Measurements from ENCODE around the gene OTUD3.
"Not testable (repeated sequence)": the region's sequence is repeated elsewhere in the genome, so short reads cannot be mapped to it uniquely, and the experiment has no call there.

OTUD3 gene, protein sequence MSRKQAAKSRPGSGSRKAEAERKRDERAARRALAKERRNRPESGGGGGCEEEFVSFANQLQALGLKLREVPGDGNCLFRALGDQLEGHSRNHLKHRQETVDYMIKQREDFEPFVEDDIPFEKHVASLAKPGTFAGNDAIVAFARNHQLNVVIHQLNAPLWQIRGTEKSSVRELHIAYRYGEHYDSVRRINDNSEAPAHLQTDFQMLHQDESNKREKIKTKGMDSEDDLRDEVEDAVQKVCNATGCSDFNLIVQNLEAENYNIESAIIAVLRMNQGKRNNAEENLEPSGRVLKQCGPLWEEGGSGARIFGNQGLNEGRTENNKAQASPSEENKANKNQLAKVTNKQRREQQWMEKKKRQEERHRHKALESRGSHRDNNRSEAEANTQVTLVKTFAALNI

GRCh38 chr1:19882111-19883071, at the start of gene OTUD3:
OTUD3 (plus strand) TSS chr1:19882395; CDS start chr1:19882514, 119 bp downstream.
- peak; percentile 98 for DNase-seq (ENCODE audit: low spot score)

- DNase-seq (ENCODE audit: low spot score): no peak
These were observed 46.6 kb upstream of the OTUD3 start for GRCh38 chr1:19835578-19835977.

DNA sequence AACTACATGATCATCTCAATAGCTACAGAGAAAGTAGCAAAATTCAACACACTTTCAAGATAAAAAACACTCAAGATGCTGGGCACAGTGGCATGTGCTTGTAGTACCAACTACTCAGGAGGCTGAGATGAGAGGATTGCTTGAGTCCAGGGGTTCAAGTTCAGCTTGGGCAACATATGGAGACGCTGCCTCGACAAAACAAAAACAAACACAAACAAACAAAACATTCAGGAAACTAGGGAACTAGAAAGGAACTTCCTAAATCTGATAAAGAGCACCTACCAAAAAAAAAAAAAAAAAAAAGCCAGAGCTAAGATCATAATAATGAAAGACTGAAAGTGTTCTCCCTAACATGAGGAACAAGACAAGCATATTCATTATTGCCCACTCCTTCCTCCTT, 44.3 kb upstream of the OTUD3 start:
- DNase-seq (ENCODE audit: low spot score): no peak

DNA sequence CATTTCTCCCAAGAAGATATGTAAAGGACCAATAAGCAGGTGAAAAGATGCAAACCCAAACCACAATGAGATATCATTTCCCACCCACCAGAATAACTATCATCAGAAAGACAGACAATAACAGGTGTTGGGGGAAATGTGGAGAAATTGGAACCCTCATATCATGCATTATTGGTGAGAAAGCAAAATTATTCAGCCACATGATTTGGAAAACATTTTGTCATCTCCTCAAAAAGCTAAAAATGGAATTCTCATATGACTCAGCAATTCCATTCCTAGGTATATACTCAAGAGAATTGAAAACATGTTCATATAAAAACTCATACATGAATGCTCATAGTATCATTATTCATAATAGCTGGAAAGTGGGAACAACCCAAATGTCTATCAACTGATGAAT, 42.0 kb upstream of the OTUD3 start:
- no peak for DNase-seq (ENCODE audit: low spot score)

- peak; percentile 29 for DNase-seq (ENCODE audit: low spot score)
These were observed 37.3 kb upstream of the OTUD3 start for GRCh38 chr1:19844731-19845495.

GRCh38 chr1:19845555-19845954, 36.6 kb upstream of the OTUD3 start:
- no peak for DNase-seq (ENCODE audit: low spot score)

- no peak for DNase-seq (ENCODE audit: low spot score)
These were observed 35.9 kb upstream of the OTUD3 start for GRCh38 chr1:19846338-19846737.

DNA sequence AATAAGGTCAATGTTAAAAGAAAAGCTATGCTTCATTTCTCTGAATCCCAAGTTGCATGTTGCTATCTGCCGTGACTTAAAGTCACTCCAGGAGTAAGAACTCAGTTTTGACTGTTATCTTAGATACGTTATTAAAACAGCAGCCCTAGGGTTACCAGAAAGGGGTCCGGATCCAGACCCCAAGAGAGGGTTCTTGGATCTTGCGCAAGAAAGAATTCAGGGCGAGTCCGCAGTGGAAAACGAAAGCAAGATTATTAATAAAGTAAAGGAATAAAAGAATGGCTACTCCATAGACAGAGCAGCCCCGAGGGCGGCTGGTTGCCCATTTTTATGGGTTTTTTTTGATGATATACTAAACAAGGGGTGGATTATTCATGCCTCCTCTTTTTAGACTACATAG, 34.9 kb upstream of the OTUD3 start:
- DNase-seq (ENCODE audit: low spot score): not testable (repeated sequence)

- not testable (repeated sequence) for DNase-seq (ENCODE audit: low spot score)
These were observed 32.9 kb upstream of the OTUD3 start for GRCh38 chr1:19849307-19849706.

DNA sequence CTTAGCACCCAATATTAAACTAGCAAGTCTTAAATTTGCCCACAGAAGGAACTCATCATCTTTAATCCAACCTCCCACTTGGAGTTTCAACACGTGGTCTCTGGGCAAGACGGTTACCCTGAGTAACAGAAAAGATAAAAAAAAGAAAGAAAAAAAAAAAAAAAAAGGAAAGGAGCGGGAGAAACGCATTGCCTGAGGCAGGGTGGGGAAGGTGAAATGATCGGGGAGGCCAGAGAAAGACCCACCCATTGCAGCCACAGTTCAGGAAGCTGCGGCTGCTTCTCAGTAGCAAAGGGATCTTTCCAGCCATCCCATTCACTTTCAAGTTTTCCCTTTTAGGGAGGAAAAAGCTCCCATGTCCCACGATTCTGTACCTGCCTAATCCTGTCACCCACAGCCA, 32.0 kb upstream of the OTUD3 start:
- no peak for DNase-seq (ENCODE audit: low spot score)

DNA sequence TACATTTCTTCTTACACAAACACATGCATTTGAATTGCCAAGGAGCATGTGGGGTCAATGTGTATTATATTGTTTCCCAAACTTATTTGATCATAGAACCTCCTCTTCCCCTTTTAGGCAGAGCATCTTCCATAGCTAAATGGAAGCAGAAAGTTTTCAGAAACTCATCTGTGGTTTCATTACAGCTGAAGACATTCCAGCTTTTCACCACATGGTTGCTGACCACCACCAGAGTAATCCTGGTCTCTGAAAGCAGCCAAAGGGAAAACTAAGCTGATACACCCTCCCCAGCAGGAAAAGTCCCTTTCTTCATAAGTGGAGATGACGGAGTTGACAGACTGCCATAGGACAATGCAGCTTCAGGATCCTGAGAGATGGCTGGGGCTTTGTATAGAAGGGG, 30.2 kb upstream of the OTUD3 start:
- DNase-seq (ENCODE audit: low spot score): no peak

GRCh38 chr1:19854866-19855265, 27.3 kb upstream of the OTUD3 start:
- DNase-seq (ENCODE audit: low spot score): no peak

GRCh38 chr1:19858893-19859292, 23.3 kb upstream of the OTUD3 start:
- no peak for DNase-seq (ENCODE audit: low spot score)

- DNase-seq (ENCODE audit: low spot score): no peak
These were observed 22.3 kb upstream of the OTUD3 start for GRCh38 chr1:19859876-19860275.

GRCh38 chr1:19860418-19860817, 21.8 kb upstream of the OTUD3 start:
- peak; percentile 6 for DNase-seq (ENCODE audit: low spot score)

- DNase-seq (ENCODE audit: low spot score): peak; percentile 60
These were observed 21.2 kb upstream of the OTUD3 start for GRCh38 chr1:19861034-19861433.

DNA sequence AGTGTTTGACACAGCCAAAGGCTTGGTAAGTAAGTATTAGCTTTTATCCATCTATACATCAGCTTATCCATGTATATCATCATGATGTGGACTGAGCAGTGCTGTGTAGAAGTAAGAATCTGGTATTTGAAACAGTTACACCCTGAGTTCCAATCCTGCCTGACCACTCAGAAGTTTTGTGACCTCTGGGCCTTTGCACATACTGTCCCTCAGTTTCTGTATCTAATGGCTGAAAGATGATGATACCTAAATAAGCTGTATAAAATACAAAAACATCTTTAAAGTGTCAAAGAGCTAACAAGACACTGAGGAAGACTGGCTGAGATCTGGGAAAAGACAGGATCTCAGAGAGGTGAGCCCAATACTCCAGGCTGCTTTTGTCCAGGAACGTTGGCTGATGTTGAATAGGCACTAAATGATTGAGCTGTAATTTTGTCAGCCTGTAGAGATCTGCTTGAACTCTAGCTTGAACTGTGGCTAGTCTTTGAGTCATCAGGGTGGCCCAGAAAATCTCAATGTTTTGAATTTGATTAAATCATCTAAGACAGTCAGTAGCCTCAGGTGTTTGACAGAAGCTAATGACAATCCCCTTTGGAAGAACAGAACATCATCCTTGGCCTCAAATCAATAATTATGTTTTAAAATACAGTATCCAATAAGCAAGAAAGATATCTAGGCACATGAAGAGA, 20.2 kb upstream of the OTUD3 start:
- no peak for DNase-seq (ENCODE audit: low spot score)

DNA sequence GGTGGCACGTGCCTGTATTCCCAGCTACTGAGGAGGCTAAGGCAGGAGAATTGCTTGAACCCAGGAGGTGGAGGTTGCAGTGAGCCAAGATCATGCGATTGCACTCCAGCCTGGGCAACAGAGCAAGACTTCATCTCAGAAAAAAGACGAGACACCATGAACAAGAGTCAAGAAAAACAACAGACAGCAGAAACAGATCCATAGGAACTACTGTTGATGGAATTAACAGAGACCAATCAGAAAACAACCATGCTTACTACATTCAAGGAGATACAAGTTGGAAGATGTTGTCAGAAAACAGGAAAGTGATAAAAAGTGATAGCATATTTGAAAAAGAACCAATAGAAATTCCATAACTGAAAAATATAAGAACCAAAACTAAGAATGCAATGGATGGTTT, 19.3 kb upstream of the OTUD3 start:
- no peak for DNase-seq (ENCODE audit: low spot score)

- DNase-seq (ENCODE audit: low spot score): no peak
These were observed 17.5 kb upstream of the OTUD3 start for GRCh38 chr1:19864570-19865160.

- DNase-seq (ENCODE audit: low spot score): no peak
These were observed 16.2 kb upstream of the OTUD3 start for GRCh38 chr1:19866029-19866428.

GRCh38 chr1:19866758-19867157, 15.4 kb upstream of the OTUD3 start:
- DNase-seq (ENCODE audit: low spot score): peak; percentile 61

Measured in kidney tubule cell (primary cell).